Sigmoid colon (tissue), 7 donors: ENCODE measurements around the gene LYVE1. TPM values are rescaled to one million over a fixed set of nuclear protein-coding genes. Genes with fewer than 3 reads are reported as not detected.

Experiments
- DNase-seq: peaks from one replicate; pipeline ENCODE4 v3.0.0-alpha.2; 2019
- H3K27ac ChIP-seq, 4 donors: fragments of 200-600 bp; sonication (generic); one replicate each; pipeline ENCODE4 v1.5.1; 2016 to 2019; ENCODE audit warnings: mild to moderate bottlenecking in 1 of 4
- H3K27me3 ChIP-seq, 3 donors: fragments of 200-600 bp; sonication (generic); one replicate each; pipeline ENCODE4 v1.5.1; 2019; ENCODE audit warnings: mild to moderate bottlenecking in 1 of 3
- H3K36me3 ChIP-seq, 4 donors: fragments of 200-600 bp; sonication (generic); one replicate each; pipeline ENCODE4 v1.5.1; 2016 to 2019
- H3K4me1 ChIP-seq, 4 donors: fragments of 200-600 bp; sonication (generic); one replicate each; pipeline ENCODE4 v1.5.1; 2017 to 2019
- H3K4me3 ChIP-seq, 4 donors: fragments of 200-600 bp; sonication (generic); one replicate each; pipeline ENCODE4 v1.5.1; 2017 to 2019; ENCODE audit warnings: mild to moderate bottlenecking in 2 of 4, moderate library complexity in 1 of 4
- H3K9me3 ChIP-seq, 4 donors: fragments of 200-600 bp in 3 of 4; sonication (generic) in 3 of 4; one replicate each; pipeline versions ENCODE4 v1.5.1 to v1.6.1; 2013 to 2019
- CTCF ChIP-seq, 4 experiments: fragments of 450-650 bp in 3 of 4; fragments of 200-600 bp in 1 of 4; IDR thresholded peaks; one replicate each; pipeline ENCODE4 v1.5.1; 2016 to 2019; ENCODE audit warnings: antibody characterized with exemption in 4 of 4, mild to moderate bottlenecking in 3 of 4, moderate library complexity in 2 of 4
- EP300 ChIP-seq, 4 donors: sonication (generic); formaldehyde crosslinking; IDR thresholded peaks; one replicate each; pipeline ENCODE4 v1.6.1; 2017; ENCODE audit warnings: antibody characterized with exemption in 4 of 4
- POLR2A ChIP-seq, 2 donors: fragments of 450-650 bp; IDR thresholded peaks; one replicate each; pipeline ENCODE4 v1.6.1; 2016; ENCODE audit warnings: antibody characterized with exemption in 2 of 2, mild to moderate bottlenecking in 2 of 2, moderate library complexity in 2 of 2
- POLR2AphosphoS5 ChIP-seq, 4 donors: sonication (generic); formaldehyde crosslinking; IDR thresholded peaks; one replicate each; pipeline ENCODE4 v1.6.1; 2017; ENCODE audit warnings: antibody characterized with exemption in 4 of 4
- WGBS, 2 donors: extraction: QIAGEN DNeasy Blood & Tissue Kit; methylation state at CpG; one replicate each; pipeline ENCODE4 v1.1.7; 2013; 5-methylcytosine and 5-hydroxymethylcytosine counted together
- intact Hi-C: fragments of 100-400 bp; cut with DNase I; formaldehyde crosslinking; loops from one replicate; pipeline ENCODE4 v1.15.1; 2023
- polyA plus RNA-seq, 3 donors: library from polyadenylated mRNA; stranded (reverse); fragments of 200-250 nt; gene quantifications; one replicate each; pipeline ENCODE4 v1.2.3, GENCODE V29; 2013
- total RNA-seq, 4 donors: library from RNA; depleted of rRNA; stranded (reverse); fragments of >200 nt; gene quantifications; one replicate each; pipeline ENCODE4 v1.1.0, GENCODE V29; 2016
- donor health status: healthy with polysubstance abuse.
- donor health status: Bipolar disorder and iron deficiency.
- donor health status: healthy.

The LYVE1 gene
- total and polyA plus RNA-seq, 7 donors, result 21.3 to 158 (median 41.5) TPM

DNA sequence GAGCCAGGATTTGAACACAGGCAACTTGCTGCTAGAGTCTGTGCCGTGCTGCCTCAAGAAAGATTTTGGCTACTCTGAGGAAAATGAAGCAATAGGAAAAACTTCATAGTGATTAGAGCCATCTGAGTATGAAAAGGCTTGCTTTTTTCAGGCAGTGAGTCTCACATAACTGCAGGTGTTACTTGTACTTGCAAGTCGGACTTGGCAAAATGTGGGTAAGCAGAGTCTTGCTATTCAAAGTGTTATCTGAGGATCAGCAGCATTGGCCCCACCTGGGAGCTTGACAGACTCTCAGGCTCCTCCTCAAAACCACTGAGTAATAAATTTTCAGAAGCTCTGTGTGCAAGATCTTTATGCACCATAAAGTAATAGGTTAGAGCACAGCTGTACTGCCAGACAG is 45.5 kb downstream of the LYVE1 start:
- H3K27ac ChIP-seq, result peak overlapping the region in 3 of 4 donors; percentile 22 to 39 (median 27)
- no peaks in the 10 kb centered on the region for H3K27me3 ChIP-seq
- WGBS, 2 donors, result 65 to 88% methylated on average over 2 of the region's 2 CpGs
- no peak overlapping the region for H3K4me3 ChIP-seq
- H3K36me3 ChIP-seq, result peaks cover 4 to 71% (median 10%) of the 10 kb centered on the region in 4 donors
- no peak for DNase-seq
- intact Hi-C loops, result no loop called here
- TF ChIP-seq POLR2AphosphoS5 (IDR thresholded peaks at IDR 0.05) (peak in 1 of 4 donors; percentile 10), EP300 (IDR thresholded peaks at IDR 0.05) (no peak), POLR2A (IDR thresholded peaks at IDR 0.05) (no peak), CTCF (IDR thresholded peaks at IDR 0.05) (no peak)
- H3K4me1 ChIP-seq, result peaks cover 0 to 9% (median 0%) of the 10 kb centered on the region in 4 donors
- no peaks in the 10 kb centered on the region for H3K9me3 ChIP-seq

DNA sequence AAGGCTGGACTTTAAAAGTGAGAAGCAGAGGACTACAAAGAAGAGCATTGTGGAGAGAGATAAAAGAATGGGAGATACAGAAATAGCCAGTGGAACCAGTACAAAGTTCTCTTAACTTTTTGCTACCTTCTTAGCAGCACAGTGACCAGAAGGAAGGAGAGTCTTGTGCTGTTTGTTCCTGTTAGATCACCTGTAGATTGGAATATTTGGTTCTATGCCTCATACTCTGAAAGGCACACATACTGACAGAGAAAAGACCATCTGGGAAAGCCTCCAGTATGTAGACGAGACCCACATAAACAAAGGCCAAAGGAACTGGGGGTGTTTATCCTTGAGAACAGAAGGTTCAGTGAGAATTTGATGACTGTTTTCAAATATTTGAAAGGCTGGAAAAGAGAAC is 46.2 kb downstream of the LYVE1 start:
- H3K27ac ChIP-seq, result peak overlapping the region in 3 of 4 donors; percentile 22 to 39 (median 27)

GRCh38 chr11:10520562-10520961 is 47.9 kb downstream of the LYVE1 start:
- intact Hi-C loops, result no loop called here
- H3K36me3 ChIP-seq, result peaks cover 4 to 49% (median 7%) of the 10 kb centered on the region in 4 donors

More for the DNA sequence above, 46.2 kb downstream of the LYVE1 start:
- intact Hi-C loops, result no loop called here
- Histone ChIP-seq H3K4me1 (peaks cover 0 to 9% (median 0%) of the 10 kb centered on the region in 4 donors), H3K27me3 (no peaks in the 10 kb centered on the region), H3K36me3 (peaks cover 4 to 65% (median 9%) of the 10 kb centered on the region in 4 donors), H3K9me3 (no peaks in the 10 kb centered on the region), H3K4me3 (no peak overlapping the region)
- TF ChIP-seq POLR2AphosphoS5 (IDR thresholded peaks at IDR 0.05) (no peak), POLR2A (IDR thresholded peaks at IDR 0.05) (no peak), CTCF (IDR thresholded peaks at IDR 0.05) (no peak), EP300 (IDR thresholded peaks at IDR 0.05) (no peak)
- DNase-seq, result no peak
- WGBS, 2 donors, result 81 to 86% methylated on average over 1 of the region's 1 CpG

DNA sequence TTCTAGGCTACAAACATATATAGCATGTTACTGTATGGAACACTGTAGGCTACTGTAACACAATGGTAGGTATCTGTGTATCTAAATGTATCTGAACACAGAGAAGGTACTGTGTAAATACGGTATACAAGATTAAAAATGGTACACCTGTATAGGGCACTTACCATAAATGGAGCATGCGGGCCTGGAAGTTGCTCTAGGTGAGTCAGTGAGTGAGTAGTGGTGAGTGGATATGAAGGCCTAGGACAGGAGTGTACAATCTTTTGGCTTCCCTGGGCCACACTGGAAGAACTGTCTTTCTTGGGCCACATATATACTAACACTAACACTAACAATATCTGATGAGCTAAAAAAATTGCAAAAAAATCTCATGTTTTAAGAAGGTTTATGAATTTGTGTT is 48.8 kb downstream of the LYVE1 start:
- TF ChIP-seq POLR2AphosphoS5 (IDR thresholded peaks at IDR 0.05), result no peak
- no peak for TF ChIP-seq POLR2A (IDR thresholded peaks at IDR 0.05)
- TF ChIP-seq CTCF (IDR thresholded peaks at IDR 0.05), result no peak
- no peak for TF ChIP-seq EP300 (IDR thresholded peaks at IDR 0.05)
- intact Hi-C loops, result no loop called here
- DNase-seq, result no peak
- WGBS, 2 donors, result 98 to 99% methylated on average over 2 of the region's 2 CpGs
- Histone ChIP-seq H3K27ac (no peak overlapping the region), H3K4me3 (no peak overlapping the region), H3K9me3 (no peaks in the 10 kb centered on the region), H3K36me3 (peaks cover 4 to 44% (median 6%) of the 10 kb centered on the region in 4 donors), H3K27me3 (no peaks in the 10 kb centered on the region), H3K4me1 (peaks cover 0 to 11% (median 0%) of the 10 kb centered on the region in 4 donors)

More at GRCh38 chr11:10520562-10520961, 47.9 kb downstream of the LYVE1 start:
- H3K4me1 ChIP-seq, result peaks cover 0 to 9% (median 0%) of the 10 kb centered on the region in 4 donors
- H3K27ac ChIP-seq, result no peak overlapping the region
- no peaks in the 10 kb centered on the region for H3K27me3 ChIP-seq
- H3K4me3 ChIP-seq, result no peak overlapping the region
- H3K9me3 ChIP-seq, result no peaks in the 10 kb centered on the region
- 91 to 96% methylated on average over 2 of the region's 2 CpGs for WGBS, 2 donors
- no peak for TF ChIP-seq POLR2AphosphoS5 (IDR thresholded peaks at IDR 0.05)
- TF ChIP-seq POLR2A (IDR thresholded peaks at IDR 0.05), result no peak
- TF ChIP-seq CTCF (IDR thresholded peaks at IDR 0.05), result no peak
- no peak for TF ChIP-seq EP300 (IDR thresholded peaks at IDR 0.05)
- no peak for DNase-seq

- TF ChIP-seq CTCF (IDR thresholded peaks at IDR 0.05) (no peak), EP300 (IDR thresholded peaks at IDR 0.05) (no peak)
- Histone ChIP-seq H3K9me3 (no peaks in the 10 kb centered on the region), H3K36me3 (peaks cover 0 to 42% (median 5%) of the 10 kb centered on the region in 4 donors), H3K4me3 (no peak overlapping the region), H3K27me3 (no peaks in the 10 kb centered on the region), H3K4me1 (peaks cover 0 to 15% (median 0%) of the 10 kb centered on the region in 4 donors), H3K27ac (no peak overlapping the region)
- intact Hi-C loops, result no loop called here
- 96 to 97% methylated on average over 2 of the region's 2 CpGs for WGBS, 2 donors
- DNase-seq, result no peak
Observed at GRCh38 chr11:10518891-10519290, 49.6 kb downstream of the LYVE1 start.
